KMS-11 (cell line): ENCODE results near the gene FAM83F.

Experiments used
- H2AFZ ChIP-seq: fragments of 200-600 bp; sonication (generic); 2 replicates; pipeline ENCODE4 v1.6.1; 2016; ENCODE audit warnings: antibody characterized with exemption, mixed run types, low read depth
- H3K27ac ChIP-seq: fragments of 200-600 bp; sonication (generic); 2 replicates; pipeline ENCODE4 v1.6.1; 2016; ENCODE audit warnings: mild to moderate bottlenecking, mixed run types
- H3K27me3 ChIP-seq: fragments of 200-600 bp; sonication (generic); 2 replicates; pipeline ENCODE4 v1.6.1; 2017; ENCODE audit warnings: mild to moderate bottlenecking, low read depth, mixed run types, moderate library complexity; ENCODE audit not compliant: insufficient read depth
- H3K36me3 ChIP-seq: fragments of 200-600 bp; sonication (generic); 2 replicates; pipeline ENCODE4 v1.6.1; 2017; ENCODE audit warnings: mild to moderate bottlenecking, mixed run types; ENCODE audit not compliant: insufficient read depth
- H3K4me1 ChIP-seq: fragments of 200-600 bp; sonication (generic); 2 replicates; pipeline ENCODE4 v1.6.1; 2016; ENCODE audit warnings: mild to moderate bottlenecking, low read depth, mixed run types; ENCODE audit not compliant: poor library complexity, severe bottlenecking
- H3K4me2 ChIP-seq: fragments of 200-600 bp; sonication (generic); 2 replicates; pipeline ENCODE4 v1.7.0; 2016; ENCODE audit warnings: mild to moderate bottlenecking, mixed run types
- H3K4me3 ChIP-seq: fragments of 200-600 bp; sonication (generic); IDR thresholded peaks from 2 replicates; pipeline ENCODE4 v1.6.1; 2017; ENCODE audit warnings: low read depth, low read length, mixed read lengths; ENCODE audit not compliant: insufficient read depth
- H3K79me2 ChIP-seq: fragments of 200-600 bp; sonication (generic); 2 replicates; pipeline ENCODE4 v1.6.1; 2016; ENCODE audit warnings: low read depth, mixed run types; ENCODE audit not compliant: insufficient read depth
- H3K9ac ChIP-seq: fragments of 200-600 bp; sonication (generic); 2 replicates; pipeline ENCODE4 v1.6.1; 2016; ENCODE audit warnings: mild to moderate bottlenecking, mixed run types
- H4K20me1 ChIP-seq: fragments of 200-600 bp; sonication (generic); 2 replicates; pipeline ENCODE4 v1.6.1; 2016; ENCODE audit warnings: mild to moderate bottlenecking, mixed run types; ENCODE audit not compliant: insufficient read depth
- CTCF ChIP-seq: fragments of 200-600 bp; sonication (generic); conservative IDR thresholded peaks from 2 replicates; pipeline ENCODE4 v1.6.1; 2017; ENCODE audit warnings: low read depth, mild to moderate bottlenecking, antibody characterized with exemption, low read length, moderate library complexity, mixed read lengths

The FAM83F gene

GRCh38 chr22:40027191-40028097 is 32.7 kb downstream of the FAM83F start:
- H3K36me3 ChIP-seq: no peaks in the 10 kb centered on the region
- H3K4me3 ChIP-seq: no peak overlapping the region
- H3K79me2 ChIP-seq: no peaks in the 10 kb centered on the region
- no peak overlapping the region for H2AFZ ChIP-seq
- TF ChIP-seq CTCF: no peak
- H3K9ac ChIP-seq: no peak overlapping the region
- peaks cover 2% of the 10 kb centered on the region; the same call in 1 of the 2 replicates for H3K27me3 ChIP-seq
- peaks cover 4% of the 10 kb centered on the region for H3K4me1 ChIP-seq
- H3K27ac ChIP-seq: no peak overlapping the region
- H4K20me1 ChIP-seq: no peaks in the 10 kb centered on the region
- H3K4me2 ChIP-seq: no peak overlapping the region

GRCh38 chr22:40028098-40028425 is 33.3 kb downstream of the FAM83F start:
- no peaks in the 10 kb centered on the region for H3K36me3 ChIP-seq
- no peak overlapping the region for H3K27ac ChIP-seq
- no peaks in the 10 kb centered on the region for H3K79me2 ChIP-seq
- no peak overlapping the region for H3K9ac ChIP-seq
- no peak overlapping the region for H3K4me2 ChIP-seq
- peaks cover 2% of the 10 kb centered on the region; the same call in 1 of the 2 replicates for H3K27me3 ChIP-seq
- no peak overlapping the region for H2AFZ ChIP-seq
- no peak overlapping the region for H3K4me3 ChIP-seq
- no peaks in the 10 kb centered on the region for H4K20me1 ChIP-seq
- no peak for TF ChIP-seq CTCF
- H3K4me1 ChIP-seq: peaks cover 4% of the 10 kb centered on the region

- H3K79me2 ChIP-seq: no peaks in the 10 kb centered on the region
- peaks cover 4% of the 10 kb centered on the region for H3K4me1 ChIP-seq
- no peaks in the 10 kb centered on the region for H3K36me3 ChIP-seq
- no peaks in the 10 kb centered on the region for H4K20me1 ChIP-seq
- no peak for TF ChIP-seq CTCF
- no peak overlapping the region for H3K27ac ChIP-seq
- H3K27me3 ChIP-seq: 0 out of 2 replicates have a peak, but pooled peaks cover 2% of the 10 kb centered on the region
- no peak overlapping the region for H2AFZ ChIP-seq
- H3K4me3 ChIP-seq: no peak overlapping the region
- H3K4me2 ChIP-seq: no peak overlapping the region
- no peak overlapping the region for H3K9ac ChIP-seq
These were observed 34.6 kb downstream of the FAM83F start for GRCh38 chr22:40029189-40029890.

GRCh38 chr22:40030026-40030757 is 35.4 kb downstream of the FAM83F start:
- Histone ChIP-seq H3K9ac (no peak overlapping the region), H3K4me3 (no peak overlapping the region), H2AFZ (no peak overlapping the region), H3K4me1 (no peaks in the 10 kb centered on the region), H3K27me3 (0 out of 2 replicates have a peak, but pooled peaks cover 2% of the 10 kb centered on the region), H4K20me1 (no peaks in the 10 kb centered on the region), H3K4me2 (no peak overlapping the region), H3K27ac (no peak overlapping the region), H3K79me2 (no peaks in the 10 kb centered on the region), H3K36me3 (no peaks in the 10 kb centered on the region)
- no peak for TF ChIP-seq CTCF
